GM12878 (cell line): ENCODE results near the gene CRIM1.

Experiments
- BCL3 ChIP-seq: IDR thresholded peaks from 2 replicates; pipeline ENCODE4 v1.6.1; 2011; ENCODE audit warnings: borderline replicate concordance, low read depth, mild to moderate bottlenecking, moderate library complexity, low read length; ENCODE audit not compliant: insufficient read depth, poor library complexity, severe bottlenecking
- CTCF ChIP-seq, 3 experiments: IDR thresholded peaks in 2 of 3; conservative IDR thresholded peaks in 1 of 3; 2 replicates each; pipeline ENCODE4 v1.5.1; 2011; ENCODE audit warnings: low read depth in 3 of 3, low read length in 3 of 3, mild to moderate bottlenecking in 3 of 3, control low read depth in 2 of 3, moderate library complexity in 2 of 3, inconsistent platforms in 1 of 3, mixed read lengths in 1 of 3; ENCODE audit not compliant: control insufficient read depth in 2 of 3, insufficient read depth in 1 of 3; ENCODE audit errors: extremely low read depth in 1 of 3
- EP300 ChIP-seq, 2 experiments: fragments of 150-350 bp in 1 of 2; IDR thresholded peaks; 2 replicates each; pipeline ENCODE4 v1.6.1; 2011 to 2012; ENCODE audit warnings: low read depth in 2 of 2, low read length in 2 of 2, borderline replicate concordance in 1 of 2, improper control_type of control experiment in 1 of 2, inconsistent platforms in 1 of 2; ENCODE audit not compliant: control insufficient read depth in 1 of 2
- GABPA ChIP-seq: IDR thresholded peaks from 2 replicates; pipeline ENCODE4 v1.6.1; 2014; ENCODE audit warnings: antibody characterized with exemption, low read depth, mild to moderate bottlenecking, inconsistent platforms
- HDAC6 ChIP-seq: fragments of 200-600 bp; sonication (generic); IDR thresholded peaks from one replicate; pipeline ENCODE4 v1.8.0; 2017; ENCODE audit warnings: antibody characterized with exemption; ENCODE audit not compliant: unreplicated experiment
- IRF5 ChIP-seq: fragments of 450-650 bp; IDR thresholded peaks from 2 replicates; pipeline ENCODE4 v1.6.1; 2017; ENCODE audit warnings: borderline replicate concordance
- RCOR1 ChIP-seq: conservative IDR thresholded peaks from 2 replicates; pipeline ENCODE4 v1.6.1; 2012; ENCODE audit warnings: low read depth, low read length, improper control_type of control experiment
- TCF7 ChIP-seq: IDR thresholded peaks from 2 replicates; pipeline ENCODE4 v1.6.1; 2014; ENCODE audit warnings: antibody characterized with exemption, borderline replicate concordance
- USF1 ChIP-seq: IDR thresholded peaks from 2 replicates; pipeline ENCODE4 v1.6.1; 2011; ENCODE audit warnings: borderline replicate concordance, low read depth, mild to moderate bottlenecking, moderate library complexity, mixed read lengths, low read length; ENCODE audit not compliant: insufficient read depth; ENCODE audit errors: extremely low read length
- ZNF24 ChIP-seq: fragments of 450-650 bp; IDR thresholded peaks from 2 replicates; pipeline ENCODE4 v1.6.1; 2017; ENCODE audit warnings: antibody characterized with exemption, mild to moderate bottlenecking

- TF ChIP-seq RCOR1 = no peak
- TF ChIP-seq TCF7 = no peak
- TF ChIP-seq HDAC6 = no peak
- TF ChIP-seq ZNF24 = no peak
- no peak for TF ChIP-seq BCL3
- no peak for TF ChIP-seq CTCF (IDR thresholded peaks at IDR 0.05 in 2 of 3, conservative IDR thresholded peaks at IDR 0.05 in 1 of 3; ENCODE audit: control insufficient read depth in 2 of 3, extremely low read depth in 1 of 3, insufficient read depth in 1 of 3, low read depth in 3 of 3, low read length in 3 of 3)
- TF ChIP-seq EP300 (IDR thresholded peaks at IDR 0.05; ENCODE audit: borderline replicate concordance in 1 of 2, control insufficient read depth in 1 of 2, low read depth in 2 of 2, low read length in 2 of 2) = no peak
- TF ChIP-seq IRF5 = no peak
- TF ChIP-seq GABPA = no peak
- TF ChIP-seq USF1 = no peak
Observed at GRCh38 chr2:36445185-36445866, 89.7 kb downstream of the CRIM1 start.
